ENCODE data around the gene TTC19.

- TF ChIP-seq POLR2A (IDR thresholded peaks at IDR 0.05; ENCODE audit: low read length) = no peak
- no peak for TF ChIP-seq GATA1 (IDR thresholded peaks at IDR 0.05; ENCODE audit: low read depth, low read length)
These were observed 21.0 kb upstream of the TTC19 start for GRCh38 chr17:15978606-15979005.

All from erythroblast (primary cell).